ENCODE results near the gene USP4. TPM values are rescaled to one million over a fixed set of nuclear protein-coding genes. Genes with fewer than 3 reads are reported as not detected.

Gene USP4
- total RNA-seq, 4 donors from 2014 or later: 29.1 to 76.8 (median 35.5) TPM

- peaks cover 96% of the 10 kb centered on the region for H3K36me3 ChIP-seq
These were observed 39.3 kb downstream of the USP4 start for GRCh38 chr3:49300595-49300994.

GRCh38 chr3:49298511-49298910, 41.3 kb downstream of the USP4 start:
- no peak overlapping the region for H3K4me3 ChIP-seq
- 97% methylated on average over 7 of the region's 7 CpGs for WGBS
- no peak overlapping the region for H3K27ac ChIP-seq
- H3K9me3 ChIP-seq: no peaks in the 10 kb centered on the region
- H3K4me1 ChIP-seq: peaks cover 18% of the 10 kb centered on the region
- DNase-seq (ENCODE audit: low spot score in 2 of 2): no peak
- peaks cover 90% of the 10 kb centered on the region for H3K36me3 ChIP-seq
- TF ChIP-seq POLR2AphosphoS5 (IDR thresholded peaks at IDR 0.05) (no peak), POLR2A (IDR thresholded peaks at IDR 0.05) (no peak), CTCF (IDR thresholded peaks at IDR 0.05) (no peak), EP300 (IDR thresholded peaks at IDR 0.05) (no peak)
- H3K27me3 ChIP-seq: no peaks in the 10 kb centered on the region

More at GRCh38 chr3:49300595-49300994, 39.3 kb downstream of the USP4 start:
- no peaks in the 10 kb centered on the region for H3K27me3 ChIP-seq
- TF ChIP-seq EP300 (IDR thresholded peaks at IDR 0.05) (no peak), CTCF (IDR thresholded peaks at IDR 0.05) (no peak), POLR2A (IDR thresholded peaks at IDR 0.05) (no peak), POLR2AphosphoS5 (IDR thresholded peaks at IDR 0.05) (no peak)
- no peak overlapping the region for H3K27ac ChIP-seq
- no peak for DNase-seq (ENCODE audit: low spot score in 2 of 2)
- H3K4me3 ChIP-seq: no peak overlapping the region
- H3K4me1 ChIP-seq: peaks cover 18% of the 10 kb centered on the region
- WGBS: 98% methylated on average over 3 of the region's 3 CpGs
- no peaks in the 10 kb centered on the region for H3K9me3 ChIP-seq

- Histone ChIP-seq H3K27me3 (no peaks in the 10 kb centered on the region), H3K36me3 (peaks cover 90% of the 10 kb centered on the region), H3K4me3 (no peak overlapping the region), H3K9me3 (no peaks in the 10 kb centered on the region), H3K4me1 (peaks cover 18% of the 10 kb centered on the region), H3K27ac (peak overlapping the region; percentile 49)
- TF ChIP-seq POLR2AphosphoS5 (IDR thresholded peaks at IDR 0.05) (no peak), POLR2A (IDR thresholded peaks at IDR 0.05) (no peak), CTCF (IDR thresholded peaks at IDR 0.05) (no peak), EP300 (IDR thresholded peaks at IDR 0.05) (no peak)
- DNase-seq (ENCODE audit: low spot score in 2 of 2): no peak
- WGBS: 50% methylated on average over 2 of the region's 2 CpGs
These were observed 43.0 kb downstream of the USP4 start for GRCh38 chr3:49296781-49297411.

- Histone ChIP-seq H3K4me1 (peaks cover 18% of the 10 kb centered on the region), H3K27ac (no peak overlapping the region), H3K9me3 (no peaks in the 10 kb centered on the region), H3K27me3 (no peaks in the 10 kb centered on the region), H3K36me3 (peaks cover 90% of the 10 kb centered on the region), H3K4me3 (no peak overlapping the region)
- 83% methylated on average over 11 of the region's 11 CpGs for WGBS
- TF ChIP-seq POLR2A (IDR thresholded peaks at IDR 0.05): no peak
- TF ChIP-seq CTCF (IDR thresholded peaks at IDR 0.05): peak; percentile 39 to 51
- DNase-seq (ENCODE audit: low spot score in 2 of 2): no peak
These were observed 44.3 kb downstream of the USP4 start for GRCh38 chr3:49295489-49296058.

- 84% methylated on average over 8 of the region's 8 CpGs for WGBS
- no peak overlapping the region for H3K27ac ChIP-seq
- H3K27me3 ChIP-seq: no peaks in the 10 kb centered on the region
- H3K9me3 ChIP-seq: no peaks in the 10 kb centered on the region
- no peak for DNase-seq (ENCODE audit: low spot score in 2 of 2)
- H3K4me3 ChIP-seq: no peak overlapping the region
- peaks cover 90% of the 10 kb centered on the region for H3K36me3 ChIP-seq
- peaks cover 18% of the 10 kb centered on the region for H3K4me1 ChIP-seq
- TF ChIP-seq CTCF (IDR thresholded peaks at IDR 0.05) (no peak), POLR2AphosphoS5 (IDR thresholded peaks at IDR 0.05) (no peak), POLR2A (IDR thresholded peaks at IDR 0.05) (no peak), EP300 (IDR thresholded peaks at IDR 0.05) (no peak)
These were observed 45.5 kb downstream of the USP4 start for GRCh38 chr3:49294343-49294742.
